Natural killer cell (primary cell): ENCODE measurements around the gene GRIA3. TPM values are rescaled to one million over a fixed set of nuclear protein-coding genes. Genes with fewer than 3 reads are reported as not detected.

Source experiments
- ATAC-seq, 3 donors: fragments of 150-1000 bp in 2 of 3; fragments of 200-7000 bp in 1 of 3; cut with Tn5 transposase; 1 replicate in 1 of 3; 2 replicates in 2 of 3; pipeline ENCODE4 v1.10.0; 2021; ENCODE audit warnings: mild to moderate bottlenecking in 2 of 3, moderate library complexity in 2 of 3
- DNase-seq, 2 donors: peaks; one replicate each; pipeline versions ENCODE4 v3.0.0 to v3.0.0-alpha.2; 2013 to 2021; ENCODE audit warnings: mixed read lengths in 1 of 2
- H3K27ac ChIP-seq: one replicate; pipeline ENCODE4 v1.5.1; 2013; ENCODE audit warnings: mild to moderate bottlenecking, low read length
- H3K27me3 ChIP-seq: one replicate; pipeline ENCODE4 v1.6.1; 2013; ENCODE audit warnings: low read length; ENCODE audit not compliant: control insufficient read depth, insufficient read depth
- H3K36me3 ChIP-seq: one replicate; pipeline ENCODE4 v1.6.1; 2013; ENCODE audit warnings: low read length; ENCODE audit not compliant: control insufficient read depth, insufficient read depth
- H3K4me1 ChIP-seq: one replicate; pipeline ENCODE4 v1.6.1; 2013; ENCODE audit warnings: low read length; ENCODE audit not compliant: control insufficient read depth, insufficient read depth
- H3K4me3 ChIP-seq: one replicate; pipeline ENCODE4 v1.5.1; 2013; ENCODE audit warnings: low read length
- H3K9me3 ChIP-seq: one replicate; pipeline ENCODE4 v1.6.1; 2013; ENCODE audit warnings: low read length; ENCODE audit not compliant: control insufficient read depth, insufficient read depth
- H3K27ac Mint-ChIP-seq, 2 donors: one replicate each; pipeline ENCODE4 v1.8.0; 2022; ENCODE audit warnings: mild to moderate bottlenecking in 2 of 2, mixed read lengths in 2 of 2, moderate library complexity in 1 of 2
- H3K27me3 Mint-ChIP-seq, 2 donors: one replicate each; pipeline ENCODE4 v1.8.0; 2022; ENCODE audit warnings: low read depth in 2 of 2, mixed read lengths in 2 of 2
- H3K36me3 Mint-ChIP-seq: one replicate; pipeline ENCODE4 v1.8.0; 2022; ENCODE audit warnings: mixed read lengths
- H3K4me1 Mint-ChIP-seq, 2 donors: one replicate each; pipeline ENCODE4 v1.8.0; 2022; ENCODE audit warnings: mixed read lengths in 2 of 2
- H3K4me3 Mint-ChIP-seq: one replicate; pipeline ENCODE4 v1.8.0; 2022; ENCODE audit warnings: mild to moderate bottlenecking, moderate library complexity, mixed read lengths
- H3K9me3 Mint-ChIP-seq, 2 donors: one replicate each; pipeline ENCODE4 v1.8.0; 2022; ENCODE audit warnings: mixed read lengths in 2 of 2
- WGBS: methylation state at CpG from one replicate; pipeline ENCODE4 v1.1.7; 2013; ENCODE audit warnings: missing lambda C conversion rate; ENCODE audit not compliant: insufficient coverage; 5-methylcytosine and 5-hydroxymethylcytosine counted together
- intact Hi-C: fragments of 100-400 bp; cut with micrococcal nuclease; formaldehyde crosslinking; loops from one replicate; pipeline ENCODE4 v1.14.2; 2022
- total RNA-seq, 4 donors: library from RNA; stranded (reverse); fragments of 120-200 nt in 1 of 4; gene quantifications; one replicate each; pipeline versions ENCODE4 v1.2.3 to v1.2.4, GENCODE V29; 2013 to 2022
- TF ChIP-seq, protein P1 (sequence below): fragments of 200-600 bp; IDR thresholded peaks from one replicate; pipeline ENCODE4 v1.8.0; 2022; ENCODE audit warnings: antibody characterized with exemption

The GRIA3 gene
- total RNA-seq, 3 donors from 2014 or later (not counting 1 experiment from before 2014, with no cell fraction given), result not detected

- Mint-ChIP-seq H3K4me1 (peaks cover 0 to 8% of the 10 kb centered on the region in 2 donors), H3K4me3 (no peak overlapping the region), H3K36me3 (no peaks in the 10 kb centered on the region), H3K27ac (no peak overlapping the region), H3K27me3 (peaks cover 17 to 41% of the 10 kb centered on the region in 2 donors), H3K9me3 (no peaks in the 10 kb centered on the region)
- intact Hi-C loops, result no loop called here
- Histone ChIP-seq H3K27me3 (peaks cover 5% of the 10 kb centered on the region), H3K27ac (no peak overlapping the region), H3K4me1 (no peaks in the 10 kb centered on the region), H3K4me3 (no peak overlapping the region), H3K36me3 (no peaks in the 10 kb centered on the region), H3K9me3 (no peaks in the 10 kb centered on the region)
- ATAC-seq, result no peak
- TF ChIP-seq, protein P1, sequence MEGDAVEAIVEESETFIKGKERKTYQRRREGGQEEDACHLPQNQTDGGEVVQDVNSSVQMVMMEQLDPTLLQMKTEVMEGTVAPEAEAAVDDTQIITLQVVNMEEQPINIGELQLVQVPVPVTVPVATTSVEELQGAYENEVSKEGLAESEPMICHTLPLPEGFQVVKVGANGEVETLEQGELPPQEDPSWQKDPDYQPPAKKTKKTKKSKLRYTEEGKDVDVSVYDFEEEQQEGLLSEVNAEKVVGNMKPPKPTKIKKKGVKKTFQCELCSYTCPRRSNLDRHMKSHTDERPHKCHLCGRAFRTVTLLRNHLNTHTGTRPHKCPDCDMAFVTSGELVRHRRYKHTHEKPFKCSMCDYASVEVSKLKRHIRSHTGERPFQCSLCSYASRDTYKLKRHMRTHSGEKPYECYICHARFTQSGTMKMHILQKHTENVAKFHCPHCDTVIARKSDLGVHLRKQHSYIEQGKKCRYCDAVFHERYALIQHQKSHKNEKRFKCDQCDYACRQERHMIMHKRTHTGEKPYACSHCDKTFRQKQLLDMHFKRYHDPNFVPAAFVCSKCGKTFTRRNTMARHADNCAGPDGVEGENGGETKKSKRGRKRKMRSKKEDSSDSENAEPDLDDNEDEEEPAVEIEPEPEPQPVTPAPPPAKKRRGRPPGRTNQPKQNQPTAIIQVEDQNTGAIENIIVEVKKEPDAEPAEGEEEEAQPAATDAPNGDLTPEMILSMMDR, result no peak
- WGBS, result 87% methylated on average over 3 of the region's 3 CpGs
- no peak for DNase-seq
Observed at GRCh38 chrX:123188081-123188480, 4.0 kb downstream of the GRIA3 start.

GRCh38 chrX:123189338-123189737 is 5.3 kb downstream of the GRIA3 start:
- Mint-ChIP-seq H3K27ac (no peak overlapping the region), H3K27me3 (peaks cover 9 to 34% of the 10 kb centered on the region in 2 donors), H3K4me3 (no peak overlapping the region), H3K36me3 (no peaks in the 10 kb centered on the region), H3K4me1 (peaks cover 0 to under 1% of the 10 kb centered on the region in 2 donors), H3K9me3 (no peaks in the 10 kb centered on the region)
- TF ChIP-seq, protein P1, result no peak
- Histone ChIP-seq H3K4me1 (no peaks in the 10 kb centered on the region), H3K27ac (no peak overlapping the region), H3K27me3 (peaks cover 2% of the 10 kb centered on the region), H3K9me3 (no peaks in the 10 kb centered on the region), H3K4me3 (no peak overlapping the region), H3K36me3 (no peaks in the 10 kb centered on the region)
- no peak for ATAC-seq
- 88% methylated on average over 8 of the region's 8 CpGs for WGBS
- no peak for DNase-seq
- intact Hi-C loops, result no loop called here

DNA sequence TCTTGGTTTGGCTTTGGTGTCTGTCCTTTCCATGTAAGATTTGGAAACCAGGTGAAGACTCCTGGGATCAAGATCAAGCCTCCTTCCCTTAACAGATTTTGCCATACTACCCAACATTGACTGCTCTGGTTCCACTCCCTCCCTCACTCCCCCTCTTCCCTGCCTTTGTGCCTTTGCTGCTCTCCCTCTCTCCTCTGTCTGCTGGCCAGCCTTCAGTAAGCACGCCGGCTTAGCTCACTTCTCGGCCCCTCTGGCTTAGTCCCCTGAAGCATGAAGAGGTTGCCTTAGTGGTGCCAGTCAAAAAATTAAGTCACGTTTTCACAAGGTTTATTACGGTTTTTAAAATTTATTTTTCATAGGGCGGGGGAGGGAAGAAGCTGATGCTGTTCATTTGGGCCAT is 6.0 kb downstream of the GRIA3 start:
- WGBS, result 86% methylated on average over 5 of the region's 6 CpGs
- no peaks in the 10 kb centered on the region for H3K36me3 ChIP-seq
- H3K4me1 Mint-ChIP-seq, result no peaks in the 10 kb centered on the region
- H3K4me3 Mint-ChIP-seq, result no peak overlapping the region
- ATAC-seq, result no peak
- H3K27ac ChIP-seq, result no peak overlapping the region
- peaks cover 8 to 34% of the 10 kb centered on the region in 2 donors for H3K27me3 Mint-ChIP-seq
- no peaks in the 10 kb centered on the region for H3K4me1 ChIP-seq
- no peaks in the 10 kb centered on the region for H3K36me3 Mint-ChIP-seq
- DNase-seq, result no peak
- intact Hi-C loops, result no loop called here
- TF ChIP-seq, protein P1, result no peak
- H3K9me3 Mint-ChIP-seq, result no peaks in the 10 kb centered on the region
- H3K27ac Mint-ChIP-seq, result no peak overlapping the region
- no peaks in the 10 kb centered on the region for H3K9me3 ChIP-seq
- no peak overlapping the region for H3K4me3 ChIP-seq
- peaks cover 2% of the 10 kb centered on the region for H3K27me3 ChIP-seq

GRCh38 chrX:123193101-123193500 is 9.0 kb downstream of the GRIA3 start:
- Mint-ChIP-seq H3K27ac (no peak overlapping the region), H3K36me3 (no peaks in the 10 kb centered on the region), H3K9me3 (no peaks in the 10 kb centered on the region), H3K4me1 (no peaks in the 10 kb centered on the region), H3K4me3 (no peak overlapping the region), H3K27me3 (peaks cover 0 to 22% of the 10 kb centered on the region in 2 donors)
- Histone ChIP-seq H3K9me3 (no peaks in the 10 kb centered on the region), H3K4me1 (no peaks in the 10 kb centered on the region), H3K4me3 (no peak overlapping the region), H3K27me3 (no peaks in the 10 kb centered on the region), H3K27ac (no peak overlapping the region), H3K36me3 (no peaks in the 10 kb centered on the region)
- DNase-seq (no peak), ATAC-seq (no peak)
- WGBS, result 12% methylated on average over 3 of the region's 4 CpGs
- intact Hi-C loops, result no loop called here
- TF ChIP-seq, protein P1, result no peak
